HUES6 (cell line): Measurements from ENCODE around the gene RSBN1.

ENCODE experiments used
- H3K27ac ChIP-seq: 2 replicates; pipeline ENCODE4 v1.7.0; 2013; ENCODE audit warnings: low read depth, mild to moderate bottlenecking, low read length, inconsistent platforms
- H3K27me3 ChIP-seq: 2 replicates; pipeline ENCODE4 v1.6.1; 2013; ENCODE audit warnings: low read length; ENCODE audit not compliant: control insufficient read depth, insufficient read depth
- H3K36me3 ChIP-seq: 2 replicates; pipeline ENCODE4 v1.6.1; 2013; ENCODE audit warnings: low read length; ENCODE audit not compliant: control insufficient read depth, insufficient read depth
- H3K4me1 ChIP-seq: 2 replicates; pipeline ENCODE4 v1.6.1; 2013; ENCODE audit warnings: low read length; ENCODE audit not compliant: control insufficient read depth, insufficient read depth
- H3K4me3 ChIP-seq: 2 replicates; pipeline ENCODE4 v1.5.1; 2013; ENCODE audit warnings: low read depth, low read length
- H3K9ac ChIP-seq: one replicate; pipeline ENCODE4 v1.6.1; 2013; ENCODE audit warnings: mild to moderate bottlenecking, low read length
- H3K9me3 ChIP-seq: 2 replicates; pipeline ENCODE4 v1.6.1; 2013; ENCODE audit warnings: low read depth, low read length; ENCODE audit not compliant: control insufficient read depth, insufficient read depth

RSBN1 gene

GRCh38 chr1:113793878-113794834, 18.1 kb downstream of the RSBN1 start:
- 0 out of 2 replicates have a peak, but pooled peaks cover 2% of the 10 kb centered on the region for H3K4me1 ChIP-seq
- H3K36me3 ChIP-seq = peaks cover 36% of the 10 kb centered on the region
- no peak overlapping the region for H3K27ac ChIP-seq
- no peaks in the 10 kb centered on the region for H3K9me3 ChIP-seq
- no peak overlapping the region for H3K9ac ChIP-seq
- H3K27me3 ChIP-seq = no peaks in the 10 kb centered on the region
- no peak overlapping the region for H3K4me3 ChIP-seq

GRCh38 chr1:113792986-113793385, 19.3 kb downstream of the RSBN1 start:
- no peak overlapping the region for H3K27ac ChIP-seq
- H3K9ac ChIP-seq = no peak overlapping the region
- 0 out of 2 replicates have a peak, but pooled peaks cover 7% of the 10 kb centered on the region for H3K4me1 ChIP-seq
- H3K9me3 ChIP-seq = no peaks in the 10 kb centered on the region
- H3K4me3 ChIP-seq = no peak overlapping the region
- H3K27me3 ChIP-seq = no peaks in the 10 kb centered on the region
- peaks cover 34% of the 10 kb centered on the region for H3K36me3 ChIP-seq

- no peaks in the 10 kb centered on the region for H3K9me3 ChIP-seq
- peaks cover 29% of the 10 kb centered on the region for H3K36me3 ChIP-seq
- no peaks in the 10 kb centered on the region for H3K27me3 ChIP-seq
- H3K4me3 ChIP-seq = no peak overlapping the region
- H3K9ac ChIP-seq = no peak overlapping the region
- H3K4me1 ChIP-seq = 0 out of 2 replicates have a peak, but pooled peaks cover 7% of the 10 kb centered on the region
- no peak overlapping the region for H3K27ac ChIP-seq
Observed at GRCh38 chr1:113792471-113792870, 19.8 kb downstream of the RSBN1 start.

- Histone ChIP-seq H3K4me1 (peaks cover 13% of the 10 kb centered on the region), H3K27ac (no peak overlapping the region)
Observed at GRCh38 chr1:113788802-113789201, 23.5 kb downstream of the RSBN1 start.

GRCh38 chr1:113787663-113788062, 24.6 kb downstream of the RSBN1 start:
- H3K4me3 ChIP-seq = no peak overlapping the region
- H3K27me3 ChIP-seq = no peaks in the 10 kb centered on the region
- H3K36me3 ChIP-seq = no peaks in the 10 kb centered on the region
- H3K27ac ChIP-seq = no peak overlapping the region
- no peak overlapping the region for H3K9ac ChIP-seq
- H3K9me3 ChIP-seq = no peaks in the 10 kb centered on the region
- H3K4me1 ChIP-seq = peaks cover 18% of the 10 kb centered on the region

More at GRCh38 chr1:113788802-113789201, 23.5 kb downstream of the RSBN1 start:
- H3K9me3 ChIP-seq = no peaks in the 10 kb centered on the region
- H3K36me3 ChIP-seq = 0 out of 2 replicates have a peak, but pooled peaks cover 4% of the 10 kb centered on the region
- H3K9ac ChIP-seq = no peak overlapping the region
- H3K4me3 ChIP-seq = no peak overlapping the region
- no peaks in the 10 kb centered on the region for H3K27me3 ChIP-seq

GRCh38 chr1:113786069-113786468, 26.2 kb downstream of the RSBN1 start:
- H3K27me3 ChIP-seq = no peaks in the 10 kb centered on the region
- H3K9ac ChIP-seq = no peak overlapping the region
- H3K4me3 ChIP-seq = no peak overlapping the region
- no peaks in the 10 kb centered on the region for H3K36me3 ChIP-seq
- no peaks in the 10 kb centered on the region for H3K9me3 ChIP-seq
- H3K4me1 ChIP-seq = peaks cover 27% of the 10 kb centered on the region
- H3K27ac ChIP-seq = no peak overlapping the region

GRCh38 chr1:113784104-113784779, 28.0 kb downstream of the RSBN1 start:
- H3K4me1 ChIP-seq = peaks cover 34% of the 10 kb centered on the region
- H3K27me3 ChIP-seq = no peaks in the 10 kb centered on the region
- no peak overlapping the region for H3K27ac ChIP-seq
- H3K9me3 ChIP-seq = no peaks in the 10 kb centered on the region
- H3K36me3 ChIP-seq = no peaks in the 10 kb centered on the region
- no peak overlapping the region for H3K9ac ChIP-seq
- H3K4me3 ChIP-seq = no peak overlapping the region

- Histone ChIP-seq H3K4me3 (no peak overlapping the region), H3K9ac (no peak overlapping the region), H3K27me3 (no peaks in the 10 kb centered on the region), H3K36me3 (no peaks in the 10 kb centered on the region), H3K27ac (no peak overlapping the region), H3K4me1 (peaks cover 28% of the 10 kb centered on the region), H3K9me3 (no peaks in the 10 kb centered on the region)
Observed at GRCh38 chr1:113783254-113784103, 28.8 kb downstream of the RSBN1 start.

- Histone ChIP-seq H3K36me3 (no peaks in the 10 kb centered on the region), H3K4me1 (peaks cover 28% of the 10 kb centered on the region), H3K27ac (no peak overlapping the region), H3K9me3 (no peaks in the 10 kb centered on the region), H3K9ac (no peak overlapping the region), H3K4me3 (no peak overlapping the region), H3K27me3 (no peaks in the 10 kb centered on the region)
Observed at GRCh38 chr1:113782406-113782805, 29.9 kb downstream of the RSBN1 start.

- no peaks in the 10 kb centered on the region for H3K27me3 ChIP-seq
- H3K4me1 ChIP-seq = peaks cover 22% of the 10 kb centered on the region
- H3K27ac ChIP-seq = no peak overlapping the region
- no peak overlapping the region for H3K4me3 ChIP-seq
- no peak overlapping the region for H3K9ac ChIP-seq
- H3K9me3 ChIP-seq = no peaks in the 10 kb centered on the region
- peaks cover 15% of the 10 kb centered on the region for H3K36me3 ChIP-seq
Observed at GRCh38 chr1:113780374-113781146, 31.7 kb downstream of the RSBN1 start.
